Glomerular endothelial cell (primary cell): Measurements from ENCODE around the gene RPL23. TPM values are rescaled to one million over a fixed set of nuclear protein-coding genes. Genes with fewer than 3 reads are reported as not detected.

ENCODE experiments used
- DNase-seq: peaks from one replicate; pipeline ENCODE4 v3.0.0-alpha.2; 2011; ENCODE audit warnings: low read depth, low spot score; ENCODE audit errors: extremely low read depth
- total RNA-seq: library from RNA; depleted of rRNA; stranded (reverse); fragments of >200 nt; gene quantifications from 2 replicates; pipeline ENCODE4 v1.2.3, GENCODE V29; 2015

The RPL23 gene
- total RNA-seq, 1 donor from 2014 or later: 852 TPM

GRCh38 chr17:38885044-38885727, 31.7 kb upstream of the RPL23 start:
- DNase-seq: no peak

GRCh38 chr17:38883592-38884526, 30.3 kb upstream of the RPL23 start:
- no peak for DNase-seq

GRCh38 chr17:38882870-38883269, 29.3 kb upstream of the RPL23 start:
- no peak for DNase-seq

DNA sequence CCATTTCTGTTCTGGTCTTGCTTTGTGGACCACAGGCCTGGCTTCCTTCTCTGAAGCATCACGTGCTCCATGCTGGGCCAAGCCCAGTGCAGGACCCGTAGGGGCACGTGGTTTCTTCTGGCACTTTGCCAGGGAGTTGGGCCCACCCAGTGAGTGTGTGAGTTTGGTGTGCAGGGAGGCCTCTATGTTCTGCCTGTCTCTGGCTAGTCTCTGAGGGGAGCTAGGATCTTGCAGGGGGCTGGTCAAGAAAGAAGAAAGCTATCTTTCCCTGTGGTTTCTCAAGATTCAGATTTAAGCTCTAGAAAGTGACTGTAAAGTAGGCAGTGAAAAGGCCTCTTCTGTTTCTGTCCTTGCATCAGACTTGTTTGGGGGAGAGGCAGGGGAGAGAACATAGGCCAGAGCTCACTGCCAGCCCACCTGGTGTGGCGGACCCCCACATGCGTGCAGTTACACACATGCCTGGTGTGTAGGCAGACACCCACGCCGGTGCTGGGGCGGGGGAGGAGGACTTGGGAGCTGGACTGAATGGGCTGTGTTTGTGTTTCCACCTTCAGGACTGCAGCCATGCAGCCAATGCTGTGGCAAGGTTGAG, 28.2 kb upstream of the RPL23 start:
- DNase-seq: no peak

DNA sequence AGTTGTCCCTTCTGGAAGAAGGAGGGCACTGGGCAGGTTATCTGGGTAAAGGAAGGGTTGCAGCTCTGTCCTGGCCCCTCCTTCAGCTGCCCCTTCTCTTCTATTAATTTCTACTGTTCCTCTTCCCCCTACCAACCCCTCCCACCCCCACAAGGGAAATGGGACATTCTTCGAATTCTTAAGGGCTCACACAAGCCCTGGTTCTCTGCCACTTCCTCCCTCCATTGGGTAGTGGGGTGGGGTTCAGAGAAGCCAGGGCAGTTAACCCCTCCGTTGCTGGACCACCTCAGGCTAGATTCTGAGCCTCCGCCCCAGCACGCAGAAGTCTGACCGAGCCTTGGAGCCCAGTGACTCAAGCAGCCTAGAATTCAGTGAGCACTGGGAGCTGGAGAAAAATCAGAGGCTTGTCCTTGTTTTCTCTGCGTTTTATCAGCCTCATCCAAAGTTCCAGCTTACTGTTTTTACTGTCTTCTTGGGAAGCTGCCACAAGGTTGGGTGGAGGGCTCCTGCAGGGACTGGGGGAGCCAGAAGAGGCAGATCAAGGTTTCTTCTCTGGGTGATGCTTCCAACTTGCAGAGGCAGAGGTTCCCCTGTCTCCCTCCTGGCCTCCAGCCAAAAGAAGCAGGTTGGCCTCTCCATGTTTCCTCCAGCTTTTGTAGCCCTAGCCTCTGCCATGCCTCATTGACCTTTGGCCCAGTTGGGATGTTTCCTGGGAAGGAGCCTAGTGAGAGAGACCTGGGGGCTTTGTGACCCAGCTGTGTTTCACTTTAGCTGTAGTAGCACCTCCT, 26.6 kb upstream of the RPL23 start:
- no peak for DNase-seq

- DNase-seq: no peak
Observed at GRCh38 chr17:38877130-38877851, 23.8 kb upstream of the RPL23 start.

- no peak for DNase-seq
Observed at GRCh38 chr17:38875477-38876075, 22.1 kb upstream of the RPL23 start.

GRCh38 chr17:38874505-38875400, 21.2 kb upstream of the RPL23 start:
- DNase-seq: no peak

GRCh38 chr17:38873640-38874380, 20.3 kb upstream of the RPL23 start:
- no peak for DNase-seq

- DNase-seq: no peak
Observed at GRCh38 chr17:38872671-38873385, 19.3 kb upstream of the RPL23 start.

- DNase-seq: no peak
Observed at GRCh38 chr17:38872027-38872511, 18.5 kb upstream of the RPL23 start.

GRCh38 chr17:38871247-38872015, 17.9 kb upstream of the RPL23 start:
- no peak for DNase-seq

DNA sequence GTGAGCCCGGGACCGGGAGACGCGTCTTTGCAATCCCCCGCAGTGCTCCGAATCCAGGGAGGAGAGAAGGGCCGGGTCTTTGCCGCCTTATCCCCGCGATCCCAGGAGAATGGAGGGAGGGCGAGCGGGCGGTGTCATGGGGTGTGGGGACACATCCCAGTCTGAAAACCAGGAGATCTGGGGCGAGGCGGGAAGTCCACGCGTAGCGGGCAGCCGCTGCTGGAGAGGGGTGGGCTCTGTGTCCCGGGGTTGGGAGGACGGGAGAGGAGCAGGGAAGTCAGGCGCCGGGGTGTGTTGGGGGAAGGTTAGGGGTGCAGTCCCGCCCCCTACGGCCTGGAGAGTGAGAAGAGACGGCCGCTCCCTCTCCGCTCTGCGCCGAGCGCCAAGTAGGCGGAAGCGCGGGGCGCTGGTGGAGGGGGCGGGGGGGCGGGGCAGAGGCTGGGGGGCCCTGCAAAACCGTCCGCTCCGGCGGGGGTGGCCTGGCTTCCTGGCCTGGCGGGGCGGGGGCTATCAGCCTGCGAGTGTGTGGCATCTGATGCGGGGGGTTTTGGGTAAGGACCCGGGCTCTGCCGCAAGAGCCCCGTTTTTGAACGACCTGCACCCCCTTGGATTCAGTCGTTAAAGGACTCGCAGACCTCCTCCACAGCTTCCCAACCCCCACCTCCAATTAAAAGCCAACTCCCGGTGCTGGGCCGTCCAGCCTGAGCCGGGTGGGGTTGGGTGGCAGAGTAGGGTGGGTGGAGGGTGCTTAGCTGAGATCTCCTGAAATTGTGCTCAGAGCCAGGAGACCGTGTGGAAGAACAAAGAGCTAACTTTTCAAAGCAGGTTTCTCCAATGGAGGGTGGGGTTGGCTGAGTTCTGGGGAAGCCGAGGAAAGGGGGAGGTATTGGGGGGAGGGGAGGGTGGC, 17.0 kb upstream of the RPL23 start:
- DNase-seq: no peak

GRCh38 chr17:38869526-38870258, 16.2 kb upstream of the RPL23 start, which contains the start of gene LASP1:
LASP1 (plus strand) TSS chr17:38870058; CDS start chr17:38870190, 132 bp downstream.
- DNase-seq: no peak
